ENCODE results near the gene RNF20.
"Not testable (repeated sequence)": the region's sequence is repeated elsewhere in the genome, so short reads cannot be mapped to it uniquely, and the experiment has no call there.

Gene RNF20

DNA sequence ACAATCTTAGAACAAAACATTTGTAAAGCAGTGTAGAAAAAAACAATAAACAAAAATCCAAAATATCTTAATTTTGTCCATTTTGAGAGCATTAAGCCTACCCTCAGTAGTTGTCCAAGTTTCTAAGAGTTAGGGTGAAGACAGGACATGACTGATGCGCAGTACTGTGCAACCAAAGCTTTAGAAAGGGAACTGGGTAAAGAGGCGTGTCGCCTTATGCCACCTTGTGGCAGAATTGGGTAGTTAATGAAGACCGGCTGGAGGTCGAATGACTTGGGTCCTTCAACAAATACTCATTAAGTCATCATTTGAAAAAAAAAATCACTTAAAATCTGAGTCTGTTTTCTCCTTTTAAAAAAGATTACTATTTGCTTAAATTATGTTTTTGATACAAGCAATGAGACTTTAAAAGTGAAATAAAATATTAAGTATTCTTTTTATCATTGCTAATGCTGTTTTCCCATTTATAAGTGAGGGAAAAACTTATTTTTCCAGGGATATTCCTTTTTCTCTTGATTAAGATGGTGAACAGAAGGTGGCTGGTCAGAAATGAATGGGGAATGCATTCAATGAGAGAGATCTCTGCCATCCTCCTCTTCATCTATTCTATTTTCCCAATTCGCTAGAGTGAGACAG, 3.5 kb upstream of the RNF20 start:
- DNase-seq (ENCODE audit: low spot score) = peak; percentile 82

DNA sequence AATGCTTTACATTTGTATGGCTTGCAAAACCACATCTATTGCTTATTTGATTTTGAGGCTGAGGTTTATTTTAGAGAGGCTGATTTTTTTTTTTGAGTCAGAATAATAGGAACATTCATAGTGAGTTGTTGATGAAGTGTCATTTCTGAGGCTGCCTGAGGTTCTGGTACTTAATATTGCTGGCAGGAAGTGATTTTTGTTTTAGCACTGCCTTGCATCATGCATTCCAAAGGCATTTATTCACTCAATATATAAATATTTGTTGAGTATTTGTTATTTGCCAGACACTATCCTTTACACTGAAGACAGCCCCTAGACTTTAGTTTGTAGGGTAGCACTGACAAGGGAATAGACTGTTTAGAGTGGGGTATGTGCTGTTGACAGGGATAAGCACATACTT, 2.7 kb downstream of the RNF20 start:
- DNase-seq (ENCODE audit: low spot score) = no peak

DNA sequence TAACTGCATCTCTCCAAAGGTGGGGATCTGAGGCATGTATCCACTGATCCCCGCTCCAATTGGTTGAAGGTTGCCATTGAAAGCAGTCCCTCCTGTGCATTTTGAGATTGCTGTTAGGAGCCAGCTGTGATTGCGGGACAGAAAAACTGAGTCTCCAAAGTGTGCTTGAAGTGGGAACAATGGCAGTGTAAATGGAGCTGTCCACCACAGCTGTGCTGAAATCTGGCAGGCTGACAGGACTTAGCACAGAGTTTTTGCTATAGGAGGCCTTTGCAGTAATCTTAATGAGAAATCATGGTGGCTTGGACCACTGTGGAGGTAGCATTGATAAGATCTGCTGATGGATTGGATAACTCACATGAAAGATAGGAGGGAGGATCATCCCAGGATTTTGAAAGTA, 3.3 kb downstream of the RNF20 start:
- no peak for DNase-seq (ENCODE audit: low spot score)

DNA sequence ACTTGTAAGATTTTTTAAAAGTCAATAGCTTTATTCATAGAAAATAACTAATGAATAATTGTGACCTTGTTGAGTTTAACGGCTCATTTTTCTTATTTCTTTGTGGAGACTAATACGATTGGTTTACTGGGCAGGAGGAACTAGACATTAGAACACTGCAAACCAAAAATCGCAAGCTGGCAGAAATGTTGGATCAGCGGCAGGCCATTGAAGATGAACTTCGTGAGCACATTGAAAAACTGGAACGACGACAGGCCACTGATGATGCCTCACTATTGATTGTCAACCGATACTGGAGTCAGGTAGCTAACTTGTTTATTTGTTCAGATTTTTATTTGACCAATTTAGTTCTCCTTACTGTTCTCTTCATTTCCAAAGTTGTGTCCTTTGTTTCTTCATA, 6.4 kb downstream of the RNF20 start:
- no peak for DNase-seq (ENCODE audit: low spot score)

DNA sequence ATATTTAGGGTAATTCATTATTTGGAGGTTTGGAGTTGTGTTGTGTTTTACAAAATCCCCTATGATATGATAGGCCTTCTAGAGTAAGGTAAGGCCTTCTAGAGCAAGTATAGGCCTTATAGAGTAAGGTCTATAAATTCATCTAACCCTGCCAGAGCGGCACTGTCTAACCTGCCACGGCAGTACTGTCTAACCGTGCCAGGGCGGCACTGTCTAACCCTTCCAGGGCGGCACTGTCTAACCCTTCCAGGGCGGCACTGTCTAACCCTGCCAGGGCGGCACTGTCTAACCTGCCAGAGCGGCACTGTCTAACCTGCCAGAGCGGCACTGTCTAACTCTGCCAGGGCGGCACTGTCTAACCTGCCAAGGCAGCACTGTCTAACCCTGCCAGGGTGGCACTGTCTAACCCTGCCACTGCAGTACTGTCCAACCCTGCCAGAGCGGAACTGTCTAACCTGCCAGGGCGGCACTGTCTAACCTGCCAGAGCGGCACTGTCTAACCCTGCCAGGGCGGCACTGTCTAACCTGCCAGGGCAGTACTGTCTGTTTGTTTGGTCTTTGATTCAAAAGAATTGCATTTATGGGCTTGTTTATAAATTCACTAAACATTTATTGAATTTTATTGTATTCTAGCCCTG, 9.6 kb downstream of the RNF20 start:
- no peak for DNase-seq (ENCODE audit: low spot score)

DNA sequence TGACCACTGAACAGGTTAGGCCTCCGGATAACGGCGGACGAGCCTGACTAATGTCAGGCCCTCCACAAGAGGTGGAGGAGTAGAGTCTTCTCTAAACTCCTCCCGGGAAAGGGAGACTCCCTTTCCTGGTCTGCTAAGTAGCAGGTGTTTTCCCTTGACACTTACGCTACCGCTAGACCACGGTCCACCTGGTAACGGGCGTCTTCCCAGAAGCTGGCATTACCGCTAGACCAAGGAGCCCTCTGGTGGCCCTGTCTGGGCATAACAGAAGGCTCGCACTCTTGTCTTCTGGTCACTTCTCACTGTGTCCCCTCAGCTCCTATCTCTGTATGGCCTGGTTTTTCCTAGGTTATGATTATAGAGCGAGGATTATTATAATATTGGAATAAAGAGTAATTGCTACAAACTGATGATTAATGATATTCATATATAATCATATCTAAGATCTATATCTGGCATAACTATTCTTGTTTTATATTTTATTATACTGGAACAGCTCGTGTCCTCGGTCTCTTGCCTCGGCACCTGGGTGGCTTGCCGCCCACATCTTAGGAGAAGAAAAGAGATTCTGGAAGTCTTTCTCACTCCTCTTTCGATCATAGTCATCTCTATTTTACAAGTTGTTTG, 15.9 kb downstream of the RNF20 start:
- DNase-seq (ENCODE audit: low spot score) = not testable (repeated sequence)

DNA sequence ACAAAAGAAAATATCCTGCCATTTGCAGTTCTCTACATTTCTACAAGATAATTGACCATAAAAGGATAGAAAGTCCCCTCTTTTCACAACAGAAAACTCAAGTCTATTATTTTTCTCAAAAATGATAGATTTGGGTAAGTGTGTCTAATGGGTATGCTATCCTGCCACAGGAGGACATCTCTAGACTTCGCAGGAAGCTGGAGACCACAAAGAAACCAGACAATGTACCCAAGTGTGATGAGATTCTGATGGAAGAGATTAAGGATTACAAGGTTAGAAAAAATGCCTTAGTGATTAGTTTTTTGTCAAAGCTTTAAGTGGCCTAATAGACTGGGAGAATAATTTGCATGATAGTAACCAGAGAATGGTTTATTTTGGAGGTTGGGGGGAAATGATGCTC, 28.1 kb downstream of the RNF20 start:
- no peak for DNase-seq (ENCODE audit: low spot score)

DNA sequence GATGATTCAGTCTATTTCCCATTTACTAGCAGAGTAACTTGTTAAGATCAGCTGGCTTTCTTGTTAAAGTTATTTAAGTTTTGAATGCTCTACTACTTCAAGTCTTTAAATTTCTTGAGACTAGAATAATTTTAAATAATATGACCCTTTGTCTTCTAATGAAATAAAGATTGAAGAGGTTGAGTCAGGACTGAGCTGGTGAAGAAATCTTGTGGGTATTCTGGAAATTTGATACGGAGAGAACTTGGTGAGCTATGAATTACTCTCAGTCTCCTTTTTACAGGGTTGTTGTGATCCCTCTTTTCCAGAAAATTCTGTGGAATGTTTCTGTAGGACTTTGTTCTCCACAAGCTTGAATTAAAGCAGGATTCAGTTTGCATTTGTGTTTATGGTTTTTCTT, 29.3 kb downstream of the RNF20 start:
- no peak for DNase-seq (ENCODE audit: low spot score)

DNA sequence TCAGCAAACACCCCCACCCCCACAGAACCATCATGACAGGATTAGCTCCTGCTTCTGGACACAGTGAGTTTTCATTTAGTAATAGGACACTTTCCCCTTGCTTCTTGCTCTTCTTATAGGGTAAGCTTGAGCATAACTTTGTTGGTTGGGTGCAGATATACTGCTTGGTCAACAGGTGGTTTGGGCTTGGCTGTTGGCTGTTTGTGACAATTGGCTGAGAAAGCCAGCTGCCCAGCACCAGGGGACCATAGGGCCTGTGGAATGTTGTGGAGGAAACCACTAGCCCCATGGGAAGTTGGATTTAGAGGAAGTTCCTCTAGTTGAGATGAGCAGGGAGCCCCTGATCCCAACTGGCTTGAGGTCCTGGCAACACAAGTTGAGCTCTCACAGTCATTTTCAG, 30.6 kb downstream of the RNF20 start:
- no peak for DNase-seq (ENCODE audit: low spot score)

DNA sequence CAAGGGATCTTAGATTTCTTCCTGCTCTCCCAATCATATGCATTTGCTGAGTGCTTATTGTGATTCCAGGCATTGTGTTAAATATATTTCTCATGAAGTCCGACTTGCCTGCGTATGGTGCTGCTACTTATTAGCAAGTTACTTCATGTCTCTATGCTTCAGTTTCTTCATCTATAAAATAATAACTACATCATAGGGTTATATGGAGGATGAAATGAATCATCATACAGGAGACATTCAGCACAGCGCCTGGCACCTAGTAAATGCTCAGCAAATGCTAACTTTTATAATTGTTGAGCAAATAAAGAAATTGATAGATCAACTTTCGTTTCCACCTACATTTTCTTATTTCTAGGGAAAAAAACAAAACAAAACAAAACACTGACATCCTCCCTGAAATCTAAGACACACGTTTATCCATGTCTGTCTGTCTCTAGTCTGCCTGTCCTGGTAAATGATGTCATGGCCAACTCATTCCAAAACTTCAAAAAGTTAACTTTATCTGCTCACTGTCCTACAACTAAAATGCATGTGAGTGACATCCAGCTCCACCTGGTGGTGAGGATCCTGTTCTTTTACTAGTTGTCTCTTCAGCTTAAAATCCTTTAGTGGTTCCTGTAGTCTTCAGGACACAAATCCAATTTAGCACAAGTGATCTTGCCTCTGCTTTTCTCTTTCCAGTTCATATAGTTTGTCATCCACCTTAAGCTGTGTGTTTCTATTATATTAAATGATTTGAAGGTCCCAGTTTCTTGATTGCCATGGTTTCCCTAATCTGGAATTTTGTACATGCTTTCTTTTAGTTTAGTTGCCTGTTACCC, 33.5 kb downstream of the RNF20 start:
- peak; percentile 47 for DNase-seq (ENCODE audit: low spot score)

DNA sequence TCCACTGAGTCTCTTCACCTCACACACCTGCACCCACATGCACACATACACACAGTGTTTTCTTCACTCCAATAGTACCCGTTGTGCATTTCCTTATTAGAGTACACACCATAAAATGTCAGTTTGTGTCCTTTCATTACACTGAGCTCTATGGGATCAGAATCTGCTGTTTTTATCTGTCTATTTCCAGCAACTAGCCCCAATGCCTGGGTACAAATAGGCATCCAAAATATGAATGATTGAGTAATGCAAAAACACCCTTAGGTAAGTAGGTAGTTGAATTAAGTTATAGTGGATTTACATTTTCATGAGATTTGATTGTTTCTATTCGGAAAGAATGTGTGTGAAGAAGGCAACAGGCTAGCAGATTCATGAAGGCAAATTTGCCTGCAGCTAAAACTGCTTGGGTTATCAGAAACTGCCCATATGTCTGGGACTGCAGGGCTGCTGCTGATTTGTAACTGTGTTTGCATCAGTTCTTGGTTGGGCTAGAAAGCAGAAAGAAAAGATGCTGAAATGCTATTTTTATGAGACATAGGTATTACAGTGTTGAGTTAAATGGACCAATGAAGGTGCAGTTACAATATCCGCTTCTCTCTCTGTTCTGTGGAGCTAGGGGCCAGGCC, 34.2 kb downstream of the RNF20 start:
- no peak for DNase-seq (ENCODE audit: low spot score)

DNA sequence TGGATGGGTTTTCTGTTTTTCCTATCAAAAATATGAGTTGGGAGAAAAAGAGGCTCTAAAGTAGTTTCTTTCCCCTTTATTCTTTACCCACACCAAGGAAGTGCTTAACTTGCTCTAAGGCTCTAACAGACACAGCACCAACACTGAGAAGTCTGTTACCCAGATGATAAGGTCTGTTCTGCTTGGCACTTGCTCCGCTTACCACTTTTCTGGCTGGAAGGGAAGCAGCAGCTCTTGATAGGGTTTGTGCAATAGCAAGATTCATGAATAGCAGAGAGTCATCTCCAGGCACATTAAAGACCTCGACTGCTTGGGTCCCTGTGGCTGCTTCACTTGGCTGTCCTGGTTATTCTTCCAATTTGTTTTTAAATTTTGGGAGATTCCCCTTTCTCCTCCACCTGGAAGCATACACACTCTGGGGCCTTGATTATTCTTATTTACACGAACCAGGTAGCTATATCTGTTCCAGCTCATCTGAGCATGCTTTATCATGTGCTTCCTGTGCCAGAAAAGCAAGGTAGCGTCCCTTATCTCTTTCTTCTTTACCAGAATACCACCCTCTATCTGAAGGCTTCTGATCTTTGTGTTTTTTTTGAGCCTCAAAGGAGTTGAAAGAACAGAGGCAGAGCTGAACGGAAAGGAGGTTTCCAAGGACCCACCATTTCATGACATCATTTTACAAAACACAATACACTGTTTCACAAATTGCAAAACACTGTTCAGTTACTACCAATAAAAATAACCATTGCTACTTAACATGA, 36.3 kb downstream of the RNF20 start:
- no peak for DNase-seq (ENCODE audit: low spot score)

DNA sequence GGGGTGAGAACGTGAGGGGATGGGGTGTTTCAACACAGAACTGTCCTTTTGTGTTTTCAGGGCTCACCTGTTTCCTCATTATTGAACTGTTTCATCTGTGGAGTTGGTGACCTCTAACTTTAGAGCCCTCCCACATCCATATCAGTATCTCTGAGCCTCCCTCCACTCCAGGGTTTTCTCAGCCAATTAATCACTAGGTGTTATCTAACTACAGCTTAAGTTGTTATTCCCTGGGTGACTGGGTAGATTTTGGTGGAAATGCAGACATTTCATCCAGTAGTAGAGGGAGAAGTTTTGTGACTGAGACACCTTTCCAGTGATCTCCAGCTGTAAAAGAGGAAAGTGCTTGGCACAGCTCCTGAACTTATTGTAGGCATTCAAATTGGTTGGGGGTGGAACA, 37.5 kb downstream of the RNF20 start:
- DNase-seq (ENCODE audit: low spot score) = no peak

DNA sequence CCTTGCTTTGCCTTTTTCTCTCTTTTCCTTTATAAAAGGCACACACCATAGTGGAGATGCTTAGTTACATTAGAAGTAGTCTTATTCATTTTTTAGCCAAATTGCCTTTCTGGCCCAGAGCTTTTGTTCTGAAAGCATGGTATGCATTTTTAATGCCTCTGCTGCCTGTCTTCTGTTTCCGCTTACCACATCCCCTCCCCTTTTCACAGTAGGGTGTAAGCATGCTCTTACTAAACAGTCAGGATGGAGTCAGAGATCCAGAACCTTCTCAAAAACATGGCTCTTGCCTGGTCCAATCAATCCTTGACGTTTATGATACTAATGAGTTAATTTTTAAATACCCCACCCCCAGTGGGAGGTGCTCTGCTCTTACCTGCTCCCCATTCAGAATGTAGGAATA, 38.7 kb downstream of the RNF20 start:
- no peak for DNase-seq (ENCODE audit: low spot score)

DNA sequence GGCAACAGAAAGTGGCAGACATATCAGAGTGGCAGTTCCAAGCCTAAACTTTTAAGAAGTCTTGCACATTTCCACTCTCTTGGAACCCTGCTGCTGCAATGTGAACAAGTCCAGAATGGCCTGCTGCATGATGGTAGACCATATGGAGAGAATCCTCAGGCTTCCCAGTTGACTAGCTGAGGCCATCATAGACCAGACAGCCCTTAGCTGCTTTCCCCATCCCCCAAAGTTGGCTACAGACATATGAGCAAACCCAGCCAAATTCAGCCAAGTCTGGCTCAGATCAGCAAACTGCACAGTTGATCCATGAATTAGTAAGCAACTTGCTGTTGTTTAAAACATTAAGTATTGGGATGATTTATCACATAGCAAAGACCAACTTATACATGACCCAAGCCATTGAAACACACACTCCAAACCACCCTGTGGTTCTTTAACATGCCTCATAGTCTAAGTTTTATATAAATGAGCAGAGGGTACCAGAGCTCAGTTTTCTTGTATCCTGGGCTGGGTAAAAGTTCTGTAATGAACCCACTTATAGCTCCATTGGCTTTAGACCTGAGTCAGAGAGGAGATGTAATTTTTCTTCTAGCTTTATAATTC, 41.2 kb downstream of the RNF20 start:
- no peak for DNase-seq (ENCODE audit: low spot score)

DNA sequence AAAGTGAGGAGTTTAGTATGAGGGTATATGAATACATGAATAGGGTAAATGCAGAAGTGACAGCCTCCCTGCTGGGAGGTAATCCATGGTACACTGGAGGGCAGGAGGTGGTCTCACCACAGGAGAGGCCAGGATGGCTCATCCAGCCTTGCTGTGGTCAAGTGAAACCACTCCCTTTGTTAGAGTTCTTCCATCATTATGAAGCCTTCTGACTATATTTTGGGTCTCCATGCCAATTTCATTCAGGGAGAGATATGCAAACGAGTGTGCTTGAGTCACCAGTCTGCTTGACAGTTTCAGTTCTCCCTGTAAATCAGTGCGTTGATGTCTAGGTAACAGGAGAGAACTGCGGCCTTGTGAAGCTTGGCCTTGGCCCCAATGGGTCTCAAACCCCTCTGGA, 44.7 kb downstream of the RNF20 start:
- no peak for DNase-seq (ENCODE audit: low spot score)

DNA sequence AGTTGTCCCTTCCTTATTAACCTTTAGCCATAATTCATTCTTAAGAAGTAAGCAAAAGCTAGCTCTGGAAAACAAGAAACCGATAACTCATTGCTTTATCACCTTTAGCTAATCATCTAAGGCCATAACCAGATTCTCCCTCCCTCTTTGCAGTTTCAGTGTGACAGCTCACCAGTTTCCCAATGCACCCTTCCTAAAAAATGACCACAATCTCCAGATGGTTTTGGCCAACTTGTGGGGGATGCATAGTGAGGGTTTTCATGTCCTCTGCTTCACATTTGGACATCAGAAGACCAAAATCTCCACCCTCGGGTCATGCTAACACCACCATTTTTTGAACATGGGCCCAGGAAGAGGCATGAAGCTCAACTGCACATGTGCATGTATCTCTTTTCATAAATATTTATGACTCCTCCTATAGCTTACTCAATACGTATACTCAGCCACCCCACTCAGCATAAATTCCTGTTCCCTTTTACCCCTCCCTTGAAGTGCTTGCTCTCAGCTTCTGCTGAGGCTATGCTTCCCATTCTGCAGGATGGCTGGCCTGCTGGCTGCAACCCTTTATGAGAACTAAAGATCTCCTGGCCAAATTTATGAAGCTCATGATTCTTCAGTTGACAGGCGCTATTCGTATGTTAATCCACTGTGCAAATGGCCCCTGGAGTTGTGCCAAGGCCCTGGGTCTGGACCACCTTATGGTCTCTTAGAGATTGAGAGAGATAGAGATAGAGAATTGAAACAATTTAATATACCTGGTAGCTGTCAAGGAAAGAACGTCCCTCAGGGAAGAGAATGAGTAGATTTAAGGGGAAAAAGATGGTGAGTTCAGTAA, 46.3 kb downstream of the RNF20 start:
- no peak for DNase-seq (ENCODE audit: low spot score)

DNA sequence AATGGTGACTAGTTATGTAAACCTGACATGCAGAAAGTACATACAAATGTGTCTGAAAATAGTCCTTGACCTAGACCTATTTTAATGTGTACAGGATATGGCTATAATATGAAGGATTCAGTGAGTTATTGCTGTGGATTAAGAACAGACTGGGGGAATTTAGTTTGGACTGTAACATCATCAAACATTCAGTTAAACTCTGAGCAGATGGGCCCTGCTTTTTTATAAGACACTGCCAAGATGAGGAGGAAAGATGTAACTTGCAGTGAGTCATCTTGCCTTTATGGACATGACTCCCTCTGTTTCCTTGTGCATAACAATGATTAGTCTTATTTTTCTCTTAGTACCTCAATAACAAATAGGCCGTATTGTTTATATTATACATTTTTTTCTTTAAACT, 48.9 kb downstream of the RNF20 start:
- no peak for DNase-seq (ENCODE audit: low spot score)

DNA sequence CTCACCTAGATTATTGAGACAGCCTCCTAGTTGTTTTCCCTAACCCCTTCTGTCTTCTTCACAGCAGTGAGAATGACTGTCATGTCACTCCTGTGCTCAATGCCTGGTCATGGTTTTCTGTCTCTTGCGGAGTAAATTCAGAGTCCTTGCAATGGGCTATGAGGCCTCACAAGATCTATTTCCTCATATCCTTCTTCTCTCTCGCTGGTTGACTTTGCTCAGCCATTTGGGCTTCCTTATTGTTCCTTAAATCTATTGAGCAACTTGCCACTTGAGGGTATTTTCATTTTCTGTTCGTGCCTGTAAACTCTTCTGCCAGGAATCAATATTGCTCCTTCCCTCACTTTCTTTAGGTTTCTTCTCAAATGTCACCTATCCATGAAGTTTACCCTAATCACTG, 52.1 kb downstream of the RNF20 start:
- DNase-seq (ENCODE audit: low spot score) = no peak

DNA sequence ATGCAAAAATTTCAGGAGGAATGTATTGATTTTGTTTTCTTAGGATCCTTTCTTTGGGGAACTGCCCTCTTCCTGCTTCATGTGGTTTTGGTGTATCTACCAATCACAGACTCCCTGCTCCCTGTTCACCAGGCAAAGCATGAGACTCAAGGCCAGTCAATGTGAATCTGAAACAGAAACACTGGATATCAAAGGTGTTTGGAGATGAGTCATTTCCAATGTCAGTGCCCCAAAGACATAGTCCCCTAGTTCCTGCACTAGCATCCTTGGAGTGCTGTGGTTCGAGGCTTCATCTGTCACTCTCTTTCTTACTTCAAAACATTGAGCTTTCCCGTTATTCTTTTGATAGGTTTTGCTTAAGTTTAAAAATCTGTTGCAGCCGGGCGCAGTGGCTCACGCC, 53.0 kb downstream of the RNF20 start:
- DNase-seq (ENCODE audit: low spot score) = peak; percentile 74

Data from activated CD4-positive, alpha-beta T cell treated with anti-CD3 and anti-CD28 coated beads, Interleukin-2, Interleukin-4, amounts not matched to agents 100 ng/mL and 50 ng/mL, durations not matched to agents 16 hours and 8 hours (primary cell).